ENCODE results near the gene ADAD1. TPM values are rescaled to one million over a fixed set of nuclear protein-coding genes. Genes with fewer than 3 reads are reported as not detected.

ADAD1 gene
- total and polyA plus RNA-seq, 12 donors = not detected

GRCh38 chr4:122476745-122477144, 97.9 kb downstream of the ADAD1 start:
- no peak overlapping the region for H3K27ac ChIP-seq
- TF ChIP-seq POLR2A (IDR thresholded peaks at IDR 0.05) (no peak), CTCF (IDR thresholded peaks at IDR 0.05) (no peak)
- H3K4me3 ChIP-seq = no peak overlapping the region
- H3K27me3 ChIP-seq = no peaks in the 10 kb centered on the region
- H3K36me3 ChIP-seq (replicated peaks in 1 of 2) = no peaks in the 10 kb centered on the region
- no peaks in the 10 kb centered on the region for H3K4me1 ChIP-seq (replicated peaks in 1 of 2)
- DNase-seq = no peak
- intact Hi-C loops (cut with DNase I) = no loop called here
- H3K9me3 ChIP-seq (replicated peaks in 1 of 3) = no peaks in the 10 kb centered on the region
- WGBS, 4 donors = 69 to 84% (median 73%) methylated on average over 1 of the region's 1 CpG

Other genes starting within 250 kb of the ADAD1 start
- 100 to 1,000 TPM in 3 of 9 donors, 10 to 100 TPM in 6; 49.1 to 112 (median 75.0) TPM for gene BLTP1, start 226.7 kb upstream of the ADAD1 start, total RNA-seq
- gene BLTP1, start 226.7 kb upstream of the ADAD1 start, polyA plus RNA-seq = 10 to 100 TPM; 20.2 to 40.3 (median 27.6) TPM
- gene IL2, start 77.7 kb downstream of the ADAD1 start, total RNA-seq = 1 to 10 TPM in 2 of 9 donors, not detected in 7; 1.1 to 1.2 TPM
- not detected for gene IL2, start 77.7 kb downstream of the ADAD1 start, polyA plus RNA-seq
- not detected for gene IL21, start 242.1 kb downstream of the ADAD1 start, total RNA-seq
- gene IL21, start 242.1 kb downstream of the ADAD1 start, polyA plus RNA-seq = not detected

All from adrenal gland (tissue), 12 donors.